ENCODE data around the gene FBXW11.

FBXW11 gene

DNA sequence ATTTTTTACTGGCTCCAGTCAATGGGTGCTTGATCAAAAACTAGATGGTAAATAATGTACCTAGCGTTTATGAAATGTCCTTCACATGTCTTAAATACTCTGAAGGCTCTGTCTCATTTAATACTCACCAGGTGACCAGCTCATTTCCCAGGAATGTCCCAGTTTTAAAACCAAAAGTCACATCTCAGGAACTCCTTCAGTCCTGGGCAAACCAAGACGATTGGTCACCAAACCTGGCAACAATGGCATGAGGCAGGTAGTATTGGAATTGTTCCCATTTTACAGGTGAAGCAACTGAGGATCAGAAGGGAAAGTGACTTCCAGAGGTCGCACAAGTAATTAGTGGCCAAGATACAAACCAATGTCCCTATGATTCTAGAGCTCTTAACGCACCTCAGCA lies 193.2 kb downstream of the FBXW11 start:
- DNase-seq (ENCODE audit: low read depth in 1 of 2, low spot score in 1 of 2): no peak

All from activated CD4-positive, alpha-beta T cell treated with anti-CD3 and anti-CD28 coated beads, Interleukin-2, amount 50 U/mL, for 24 hours (primary cell).